Caco-2 (cell line): ENCODE results near the gene ETDC. TPM values are rescaled to one million over a fixed set of nuclear protein-coding genes. Genes with fewer than 3 reads are reported as not detected.
"Not testable (repeated sequence)": the region's sequence is repeated elsewhere in the genome, so short reads cannot be mapped to it uniquely, and the experiment has no call there.

Source experiments
- Bru-seq: library from RNA; stranded (reverse); fragments of 400-500 nt; gene quantifications from one replicate; lab custom pipeline; 2021; lab: Mats Ljungman, UMichigan
- BruChase-seq, 2 experiments: library from RNA; stranded (reverse); fragments of 400-500 nt; gene quantifications; one replicate each; lab custom pipeline; 2021; lab: Mats Ljungman, UMichigan
- BruUV-seq: library from RNA; stranded (reverse); fragments of 400-500 nt; replicated peaks from 2 replicates; lab custom pipeline; 2021; lab: Mats Ljungman, UMichigan
- CTCF ChIA-PET: fragments of 300-600 bp; sonication (Branson Sonifier 250); formaldehyde crosslinking; loops from one replicate; lab custom pipeline; 2022; ENCODE audit warnings: antibody characterized with exemption; lab: Charles Lee
- POLR2A ChIA-PET: fragments of 300-600 bp; sonication (Branson Sonifier 250); formaldehyde crosslinking; loops from one replicate; lab custom pipeline; 2022; ENCODE audit warnings: antibody characterized with exemption; lab: Charles Lee
- DNase-seq, 2 experiments: peaks; one replicate each; pipeline versions ENCODE4 v3.0.0 to v3.0.0-alpha.2; 2020 to 2022
- H3K27me3 ChIP-seq: replicated peaks from 2 replicates; pipeline ENCODE4 v1.6.0; 2011; ENCODE audit warnings: low read length; ENCODE audit not compliant: control insufficient read depth, insufficient read depth
- H3K36me3 ChIP-seq: 2 replicates; pipeline ENCODE4 v1.5.1; 2011; ENCODE audit warnings: low read length; ENCODE audit not compliant: control insufficient read depth, insufficient read depth
- H3K4me1 ChIP-seq: fragments of 250-450 bp; sonication (Bioruptor Pico); 2 replicates; pipeline ENCODE4 v1.5.1; 2020; ENCODE audit warnings: mild to moderate bottlenecking
- H3K4me3 ChIP-seq: 2 replicates; pipeline ENCODE4 v1.5.1; 2011; ENCODE audit warnings: low read depth, mild to moderate bottlenecking, control low read depth, low read length
- H3K9me3 ChIP-seq: fragments of 250-450 bp; sonication (Bioruptor Pico); 2 replicates; pipeline ENCODE4 v1.5.1; 2020; ENCODE audit warnings: mild to moderate bottlenecking, moderate library complexity
- H3K27ac Mint-ChIP-seq: one replicate; pipeline ENCODE4 v1.8.0; 2022; ENCODE audit warnings: mixed read lengths; ENCODE audit not compliant: unreplicated experiment
- H3K27me3 Mint-ChIP-seq: one replicate; pipeline ENCODE4 v1.8.0; 2022; ENCODE audit warnings: mixed read lengths; ENCODE audit not compliant: insufficient read depth, unreplicated experiment
- H3K36me3 Mint-ChIP-seq: one replicate; pipeline ENCODE4 v1.8.0; 2022; ENCODE audit warnings: mild to moderate bottlenecking, mixed read lengths; ENCODE audit not compliant: insufficient read depth, unreplicated experiment
- H3K4me1 Mint-ChIP-seq: one replicate; pipeline ENCODE4 v1.8.0; 2022; ENCODE audit warnings: low read depth, mixed read lengths; ENCODE audit not compliant: unreplicated experiment
- H3K4me3 Mint-ChIP-seq: one replicate; pipeline ENCODE4 v1.8.0; 2022; ENCODE audit warnings: mild to moderate bottlenecking, moderate library complexity, mixed read lengths; ENCODE audit not compliant: unreplicated experiment
- H3K9me3 Mint-ChIP-seq: one replicate; pipeline ENCODE4 v1.8.0; 2022; ENCODE audit warnings: mixed read lengths; ENCODE audit not compliant: unreplicated experiment
- intact Hi-C: fragments of 100-400 bp; cut with micrococcal nuclease; formaldehyde crosslinking; loops from one replicate; pipeline ENCODE4 v1.10.0; 2022; ENCODE audit not compliant: unreplicated experiment
- long read RNA-seq: library from polyadenylated mRNA; stranded (forward); transcript quantifications from one replicate; pipeline ENCODE4 v2.0.0, GENCODE V29; 2022
- total RNA-seq: library from RNA; stranded (reverse); gene quantifications from 2 replicates; pipeline ENCODE4 v1.2.3, GENCODE V29; 2022
- TF ChIP-seq, protein P1 (sequence below), 2 experiments: fragments of 200-600 bp in 1 of 2; IDR thresholded peaks; 1 replicate in 1 of 2; 2 replicates in 1 of 2; pipeline versions ENCODE4 v1.5.1 to v1.8.0; 2011 to 2022; ENCODE audit warnings: antibody characterized with exemption in 1 of 2, control low read depth in 1 of 2, inconsistent platforms in 1 of 2, low read depth in 1 of 2, low read length in 1 of 2, mild to moderate bottlenecking in 1 of 2, moderate library complexity in 1 of 2; ENCODE audit not compliant: insufficient read depth in 1 of 2, severe bottlenecking in 1 of 2, unreplicated experiment in 1 of 2

The ETDC gene
- total RNA-seq (not detected in 2 replicates), Bru-seq, nascent RNA (not detected), BruChase-seq, experiment 1, labeled RNA remaining after a 2-hour chase (not detected), BruChase-seq, experiment 2, labeled RNA remaining after a 6-hour chase (not detected)
- long read RNA-seq: 0 reads

DNA sequence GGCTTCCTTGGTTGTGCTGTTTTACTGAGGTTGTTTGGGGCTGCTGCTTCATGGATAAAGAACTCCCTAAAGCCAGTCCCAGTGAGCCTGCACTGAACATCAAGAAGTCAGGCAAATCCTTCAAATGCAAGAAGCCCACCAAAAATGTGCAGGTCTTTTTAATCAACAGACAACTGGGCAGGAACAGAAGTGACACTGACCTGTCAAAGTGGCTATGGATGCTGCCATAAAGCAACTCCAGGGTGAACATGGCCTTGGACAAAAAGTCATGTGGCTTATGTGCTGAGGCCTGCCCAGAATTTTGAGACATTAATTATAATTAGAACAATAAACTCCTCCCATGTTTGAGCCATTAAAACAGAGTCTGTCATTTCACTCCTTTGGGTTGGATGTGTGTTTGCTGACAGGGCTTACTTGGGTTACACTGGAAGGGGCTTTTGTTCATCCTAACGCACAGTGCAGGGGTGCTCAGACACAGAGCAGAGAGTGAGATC, at the start of gene ETDC:
Gene ETDC (plus strand): TSS at position 51 of the 494 bp plus-strand sequence. CDS start 0 bp downstream, at position 51.
- H3K9me3 Mint-ChIP-seq: peaks cover 17% of the 10 kb centered on the region
- Histone ChIP-seq H3K4me3 (no peak within 1 kb of the TSS), H3K27me3 (no peaks in the 10 kb centered on the region), H3K36me3 (no peaks in the 10 kb centered on the region), H3K9me3 (no peaks in the 10 kb centered on the region), H3K4me1 (no peaks in the 10 kb centered on the region)
- H3K36me3 Mint-ChIP-seq: no peaks in the 10 kb centered on the region
- DNase-seq: no peak
- TF ChIP-seq, protein P1, sequence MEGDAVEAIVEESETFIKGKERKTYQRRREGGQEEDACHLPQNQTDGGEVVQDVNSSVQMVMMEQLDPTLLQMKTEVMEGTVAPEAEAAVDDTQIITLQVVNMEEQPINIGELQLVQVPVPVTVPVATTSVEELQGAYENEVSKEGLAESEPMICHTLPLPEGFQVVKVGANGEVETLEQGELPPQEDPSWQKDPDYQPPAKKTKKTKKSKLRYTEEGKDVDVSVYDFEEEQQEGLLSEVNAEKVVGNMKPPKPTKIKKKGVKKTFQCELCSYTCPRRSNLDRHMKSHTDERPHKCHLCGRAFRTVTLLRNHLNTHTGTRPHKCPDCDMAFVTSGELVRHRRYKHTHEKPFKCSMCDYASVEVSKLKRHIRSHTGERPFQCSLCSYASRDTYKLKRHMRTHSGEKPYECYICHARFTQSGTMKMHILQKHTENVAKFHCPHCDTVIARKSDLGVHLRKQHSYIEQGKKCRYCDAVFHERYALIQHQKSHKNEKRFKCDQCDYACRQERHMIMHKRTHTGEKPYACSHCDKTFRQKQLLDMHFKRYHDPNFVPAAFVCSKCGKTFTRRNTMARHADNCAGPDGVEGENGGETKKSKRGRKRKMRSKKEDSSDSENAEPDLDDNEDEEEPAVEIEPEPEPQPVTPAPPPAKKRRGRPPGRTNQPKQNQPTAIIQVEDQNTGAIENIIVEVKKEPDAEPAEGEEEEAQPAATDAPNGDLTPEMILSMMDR (IDR thresholded peaks at IDR 0.05; ENCODE audit: insufficient read depth in 1 of 2, low read depth in 1 of 2, low read length in 1 of 2, severe bottlenecking in 1 of 2, unreplicated experiment in 1 of 2): no peak
- no peak within 1 kb of the TSS for H3K27ac Mint-ChIP-seq
- CTCF ChIA-PET: no interaction called here
- H3K4me3 Mint-ChIP-seq: no peak within 1 kb of the TSS
- H3K27me3 Mint-ChIP-seq: no peaks in the 10 kb centered on the region
- BruUV-seq: no TSS peak
- intact Hi-C loops: no loop called here
- no peaks in the 10 kb centered on the region for H3K4me1 Mint-ChIP-seq
- POLR2A ChIA-PET: no interaction called here

GRCh38 chrX:135260976-135261375, 48.3 kb upstream of the ETDC start:
- H3K36me3 Mint-ChIP-seq, POLR2A ChIA-PET, DNase-seq, H3K4me3 Mint-ChIP-seq, H3K4me1 ChIP-seq, H3K27ac Mint-ChIP-seq, intact Hi-C loops, H3K27me3 ChIP-seq, H3K4me3 ChIP-seq, BruUV-seq, H3K4me1 Mint-ChIP-seq, H3K36me3 ChIP-seq, CTCF ChIA-PET, H3K9me3 ChIP-seq: not testable (repeated sequence)
- peaks cover 15% of the 10 kb centered on the region for H3K27me3 Mint-ChIP-seq
- H3K9me3 Mint-ChIP-seq: peaks cover 21% of the 10 kb centered on the region

DNA sequence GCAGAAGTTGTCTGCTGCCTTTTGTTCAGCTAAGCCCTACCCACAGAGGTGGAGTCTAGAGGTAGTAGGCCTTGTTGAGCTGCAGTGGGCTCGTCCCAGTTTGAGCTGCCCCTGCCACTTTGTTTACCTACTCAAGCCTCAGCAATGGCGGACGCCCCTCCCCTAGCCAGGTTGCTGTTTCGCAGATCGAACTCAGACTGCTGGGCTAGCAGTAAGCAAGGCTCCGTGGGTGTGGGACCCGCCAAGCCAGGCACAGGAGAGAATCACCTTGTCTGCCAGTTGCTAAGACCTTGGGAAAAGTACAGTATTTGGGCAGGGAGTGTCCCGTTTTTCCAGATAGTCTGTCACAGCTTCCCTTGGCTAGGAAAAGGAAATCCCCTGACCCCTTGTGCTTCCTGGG, 45.9 kb upstream of the ETDC start:
- POLR2A ChIA-PET, CTCF ChIA-PET, BruUV-seq, H3K4me1 Mint-ChIP-seq, H3K4me1 ChIP-seq, H3K36me3 Mint-ChIP-seq, H3K27ac Mint-ChIP-seq, H3K4me3 ChIP-seq, H3K27me3 ChIP-seq, H3K4me3 Mint-ChIP-seq, DNase-seq, H3K9me3 ChIP-seq, H3K36me3 ChIP-seq, intact Hi-C loops: not testable (repeated sequence)
- Mint-ChIP-seq H3K9me3 (peaks cover 40% of the 10 kb centered on the region), H3K27me3 (peaks cover 16% of the 10 kb centered on the region)

- intact Hi-C loops: no loop called here
- Mint-ChIP-seq H3K4me3 (no peak overlapping the region), H3K9me3 (peaks cover 45% of the 10 kb centered on the region), H3K27me3 (peaks cover 16% of the 10 kb centered on the region), H3K4me1 (no peaks in the 10 kb centered on the region), H3K36me3 (no peaks in the 10 kb centered on the region), H3K27ac (no peak overlapping the region)
- no peaks in the 10 kb centered on the region for H3K36me3 ChIP-seq
- no peak overlapping the region for H3K4me3 ChIP-seq
- ChIA-PET CTCF (no interaction called here), POLR2A (no interaction called here)
- no peaks in the 10 kb centered on the region for H3K27me3 ChIP-seq
- no peaks in the 10 kb centered on the region for H3K9me3 ChIP-seq
- H3K4me1 ChIP-seq: no peaks in the 10 kb centered on the region
- BruUV-seq: no TSS peak
- TF ChIP-seq, protein P1 (IDR thresholded peaks at IDR 0.05; ENCODE audit: insufficient read depth in 1 of 2, low read depth in 1 of 2, low read length in 1 of 2, severe bottlenecking in 1 of 2, unreplicated experiment in 1 of 2): no peak
- no peak for DNase-seq
Observed at GRCh38 chrX:135264206-135264605, 45.1 kb upstream of the ETDC start.
